Bronchus fibroblast of lung (primary cell): ENCODE data around the gene SFXN5. TPM values are rescaled to one million over a fixed set of nuclear protein-coding genes. Genes with fewer than 3 reads are reported as not detected.

Experiments used
- total RNA-seq: library from RNA; depleted of rRNA; stranded (reverse); fragments of >200 nt; gene quantifications from 2 replicates; pipeline ENCODE4 v1.2.3, GENCODE V29; 2015

SFXN5 gene, protein sequence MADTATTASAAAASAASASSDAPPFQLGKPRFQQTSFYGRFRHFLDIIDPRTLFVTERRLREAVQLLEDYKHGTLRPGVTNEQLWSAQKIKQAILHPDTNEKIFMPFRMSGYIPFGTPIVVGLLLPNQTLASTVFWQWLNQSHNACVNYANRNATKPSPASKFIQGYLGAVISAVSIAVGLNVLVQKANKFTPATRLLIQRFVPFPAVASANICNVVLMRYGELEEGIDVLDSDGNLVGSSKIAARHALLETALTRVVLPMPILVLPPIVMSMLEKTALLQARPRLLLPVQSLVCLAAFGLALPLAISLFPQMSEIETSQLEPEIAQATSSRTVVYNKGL
- total RNA-seq, result 6.9 and 8.5 TPM in 2 replicates

DNA sequence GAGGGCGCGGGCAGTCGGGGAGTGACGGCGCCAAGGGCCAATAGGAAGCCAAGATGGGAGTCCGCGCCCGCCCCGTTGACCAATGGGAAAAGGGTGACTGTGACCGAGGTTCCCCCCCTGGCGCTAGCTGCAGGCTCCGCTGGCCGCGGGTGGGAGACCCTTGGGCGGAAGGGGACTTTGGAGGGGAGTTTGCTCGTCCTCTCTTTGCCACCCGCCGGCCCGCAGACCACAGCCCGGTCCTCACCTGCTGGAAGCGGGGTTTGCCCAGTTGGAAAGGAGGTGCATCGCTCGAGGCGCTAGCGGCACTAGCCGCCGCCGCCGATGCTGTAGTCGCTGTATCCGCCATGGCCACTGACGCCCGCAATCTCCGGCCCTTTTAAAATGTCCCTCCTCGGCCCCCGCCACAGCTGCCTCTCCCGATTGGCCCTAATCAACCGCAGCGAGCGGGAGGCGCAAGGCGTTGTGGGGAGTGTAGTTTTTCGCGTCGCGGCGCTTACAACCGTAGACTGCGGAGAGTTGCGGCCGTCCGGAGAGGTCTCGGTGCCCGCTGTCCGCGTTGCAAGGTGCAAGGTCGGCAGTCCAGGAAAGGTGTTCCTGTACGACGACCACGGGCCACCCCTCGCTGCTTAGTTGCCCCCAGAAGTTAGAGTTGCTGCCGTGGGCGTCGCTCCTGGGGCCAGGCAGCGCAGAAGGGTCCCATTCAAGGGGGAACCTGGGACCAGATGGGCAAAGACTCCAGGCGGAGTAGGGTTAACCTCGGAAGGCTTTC, at the start of gene SFXN5:
TSS of gene SFXN5 (minus strand) at position 353 of the 769 bp plus-strand sequence. CDS start at position 346, 7 bp downstream.

DNA sequence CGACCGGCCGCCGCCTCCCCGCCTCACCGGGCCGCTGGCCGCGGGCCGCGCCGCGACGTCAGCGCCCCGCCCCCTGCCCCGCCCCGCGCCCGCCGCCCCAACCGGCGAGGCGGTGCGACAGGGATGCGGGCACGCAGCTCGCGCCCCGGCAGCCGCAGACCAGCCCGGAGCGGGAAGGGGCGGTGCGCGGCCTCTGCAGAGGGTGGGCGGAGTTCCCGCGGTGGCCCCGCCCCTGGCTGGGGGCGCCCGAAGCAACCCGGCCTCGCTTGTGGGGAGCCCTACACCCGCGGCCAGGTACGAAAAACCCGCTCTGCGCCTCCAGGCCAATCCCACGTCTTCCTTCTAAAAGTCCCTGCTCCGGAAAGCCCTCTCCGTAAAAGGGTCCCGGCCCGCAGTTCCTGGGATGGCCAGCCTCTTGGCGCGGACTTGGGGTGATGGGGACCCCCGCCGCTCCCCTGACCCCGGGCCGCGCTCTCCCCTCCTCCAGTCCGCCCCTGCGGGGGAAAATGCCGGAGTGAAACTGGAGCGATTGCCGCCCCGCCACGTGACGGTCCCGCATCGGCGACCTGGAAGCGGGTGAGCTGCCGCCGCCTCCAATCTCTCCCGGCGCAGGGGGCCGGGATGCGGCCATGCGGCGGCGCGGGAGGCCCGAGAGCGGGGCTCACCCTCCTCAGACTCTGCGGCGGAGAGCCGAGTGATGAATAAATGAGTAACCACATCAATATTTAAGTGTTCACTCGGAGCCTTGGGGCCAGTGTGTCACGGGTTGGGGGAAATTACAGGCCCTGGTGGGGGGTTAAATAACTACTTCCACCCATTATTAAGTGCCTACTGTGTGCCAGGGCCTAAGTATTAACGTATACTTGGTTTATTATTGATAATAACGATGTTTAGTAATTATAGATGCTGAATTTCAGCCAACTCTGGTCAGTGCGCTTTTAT, 41.7 kb upstream of the SFXN5 start, which contains the start of gene RAB11FIP5:
TSS of gene RAB11FIP5 (minus strand) at position 36 of the 942 bp plus-strand sequence. CDS start 171 bp downstream, outside the sequence.

DNA sequence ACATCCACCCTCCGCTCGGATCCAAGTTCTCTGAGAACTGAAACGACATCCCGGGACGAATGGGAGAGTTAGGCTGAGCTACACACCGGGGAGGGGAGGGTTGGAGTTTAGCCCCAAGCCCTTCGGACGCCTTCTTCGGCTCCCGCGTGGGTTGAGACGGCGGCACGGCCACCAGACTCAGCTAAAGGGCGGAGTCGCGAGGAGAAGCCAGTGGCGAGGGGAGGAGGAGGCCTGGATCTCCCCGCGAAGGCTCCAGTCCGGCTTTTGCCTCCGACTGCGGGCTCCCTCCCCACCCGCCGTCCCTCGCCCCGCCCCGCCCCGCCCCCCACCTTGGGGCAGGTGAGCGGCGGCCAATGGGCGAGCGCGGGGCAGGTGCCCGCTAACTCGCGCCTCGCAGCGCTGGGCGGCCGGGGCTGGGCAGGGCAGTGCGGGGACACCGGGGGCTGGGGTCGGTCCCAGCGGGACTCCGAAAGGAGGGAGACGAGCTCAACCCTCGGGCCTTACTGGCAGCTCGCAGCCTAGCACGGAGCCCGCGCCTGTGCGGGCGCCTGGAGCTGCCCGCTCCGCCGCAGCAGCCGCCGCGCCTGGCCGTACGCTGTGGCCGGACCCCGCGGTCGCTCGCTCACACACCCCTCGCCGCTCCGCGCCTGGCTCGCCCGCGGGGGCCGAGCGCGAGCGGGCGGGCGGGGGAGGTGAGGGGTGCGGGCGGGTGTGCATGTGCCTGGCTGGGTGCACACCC, 154.2 kb downstream of the SFXN5 start, which contains the start of gene EMX1:
TSS of gene EMX1 (plus strand) at position 382 of the 739 bp plus-strand sequence. CDS start at position 716, 334 bp downstream.

Other genes starting within 250 kb of the SFXN5 start
- 8.8 and 11.8 TPM in 2 replicates for gene EXOC6B, start 245.7 kb downstream of the SFXN5 start, total RNA-seq
- 11.0 and 12.8 TPM in 2 replicates for gene SPR, start 184.3 kb downstream of the SFXN5 start, total RNA-seq
- not detected in 2 replicates for gene EMX1, start 154.2 kb downstream of the SFXN5 start, total RNA-seq
- gene RAB11FIP5, start 41.2 kb upstream of the SFXN5 start, total RNA-seq, result 22.7 and 23.9 TPM in 2 replicates
- not detected in 2 replicates for gene NOTO, start 130.9 kb upstream of the SFXN5 start, total RNA-seq
- gene SMYD5, start 142.5 kb upstream of the SFXN5 start, total RNA-seq, result 24.0 and 32.1 TPM in 2 replicates
- 34.5 and 46.2 TPM in 2 replicates for gene PRADC1, start 161.5 kb upstream of the SFXN5 start, total RNA-seq
- gene CCT7, start 162.6 kb upstream of the SFXN5 start, total RNA-seq, result 421 and 493 TPM in 2 replicates
- gene FBXO41, start 212.8 kb upstream of the SFXN5 start, total RNA-seq, result 1.6 and 1.7 TPM in 2 replicates
- not detected in 2 replicates for gene EGR4, start 221.8 kb upstream of the SFXN5 start, total RNA-seq